Upper lobe of left lung (tissue), 4 donors: ENCODE results near the gene NPY4R.
"Not testable (repeated sequence)": the region's sequence is repeated elsewhere in the genome, so short reads cannot be mapped to it uniquely, and the experiment has no call there.

Experiments
- EP300 ChIP-seq, 4 donors: sonication (generic); formaldehyde crosslinking; IDR thresholded peaks; one replicate each; pipeline ENCODE4 v1.5.1; 2017; ENCODE audit warnings: antibody characterized with exemption in 4 of 4, control low read depth in 2 of 4
- POLR2A ChIP-seq, 4 donors: fragments of 450-650 bp; IDR thresholded peaks; one replicate each; pipeline ENCODE4 v1.5.1; 2016 to 2017; ENCODE audit warnings: antibody characterized with exemption in 4 of 4, mild to moderate bottlenecking in 2 of 4
- TF ChIP-seq, protein P1 (sequence below), 6 experiments: fragments of 450-650 bp in 4 of 6; fragments of 200-600 bp in 2 of 6; sonication (generic) in 2 of 6; IDR thresholded peaks; one replicate each; pipeline ENCODE4 v1.5.1; 2016 to 2019; ENCODE audit warnings: antibody characterized with exemption in 6 of 6

DNA sequence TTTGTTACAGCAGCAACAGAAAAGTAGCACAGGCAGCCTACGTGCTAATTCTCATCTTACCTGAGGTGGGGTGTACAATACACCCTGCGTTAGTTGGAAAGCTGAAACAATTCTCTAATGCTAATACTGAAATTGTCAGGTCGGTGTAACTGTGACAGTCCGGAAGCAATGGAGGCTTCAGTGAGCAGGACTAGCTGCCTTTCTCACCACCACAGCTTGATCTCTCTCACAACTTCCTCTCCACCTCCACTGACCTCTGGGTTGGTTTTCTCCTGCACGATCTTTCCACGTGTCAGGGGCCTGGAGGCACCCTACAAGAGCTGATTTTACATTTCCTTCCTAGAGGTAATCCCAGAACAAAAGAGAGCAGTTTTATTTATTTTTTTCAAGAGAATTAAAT lies 50.5 kb downstream of the NPY4R start:
- TF ChIP-seq POLR2A, EP300 (IDR thresholded peaks at IDR 0.05): not testable (repeated sequence)
- TF ChIP-seq, protein P1, sequence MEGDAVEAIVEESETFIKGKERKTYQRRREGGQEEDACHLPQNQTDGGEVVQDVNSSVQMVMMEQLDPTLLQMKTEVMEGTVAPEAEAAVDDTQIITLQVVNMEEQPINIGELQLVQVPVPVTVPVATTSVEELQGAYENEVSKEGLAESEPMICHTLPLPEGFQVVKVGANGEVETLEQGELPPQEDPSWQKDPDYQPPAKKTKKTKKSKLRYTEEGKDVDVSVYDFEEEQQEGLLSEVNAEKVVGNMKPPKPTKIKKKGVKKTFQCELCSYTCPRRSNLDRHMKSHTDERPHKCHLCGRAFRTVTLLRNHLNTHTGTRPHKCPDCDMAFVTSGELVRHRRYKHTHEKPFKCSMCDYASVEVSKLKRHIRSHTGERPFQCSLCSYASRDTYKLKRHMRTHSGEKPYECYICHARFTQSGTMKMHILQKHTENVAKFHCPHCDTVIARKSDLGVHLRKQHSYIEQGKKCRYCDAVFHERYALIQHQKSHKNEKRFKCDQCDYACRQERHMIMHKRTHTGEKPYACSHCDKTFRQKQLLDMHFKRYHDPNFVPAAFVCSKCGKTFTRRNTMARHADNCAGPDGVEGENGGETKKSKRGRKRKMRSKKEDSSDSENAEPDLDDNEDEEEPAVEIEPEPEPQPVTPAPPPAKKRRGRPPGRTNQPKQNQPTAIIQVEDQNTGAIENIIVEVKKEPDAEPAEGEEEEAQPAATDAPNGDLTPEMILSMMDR (IDR thresholded peaks at IDR 0.05): not testable (repeated sequence)
